Stomach (tissue), 4 donors: ENCODE results near the gene CFAP65.
A peak's percentile ranks its signal among the peaks of the same experiment; 100 is the strongest.

Experiments
- EP300 ChIP-seq: sonication (generic); formaldehyde crosslinking; IDR thresholded peaks from one replicate; pipeline ENCODE4 v1.6.1; 2017; ENCODE audit warnings: antibody characterized with exemption
- POLR2A ChIP-seq, 4 donors: fragments of 450-650 bp; IDR thresholded peaks; one replicate each; pipeline ENCODE4 v1.6.1; 2016; ENCODE audit warnings: antibody characterized with exemption in 4 of 4, control low read depth in 2 of 4, mild to moderate bottlenecking in 1 of 4, moderate library complexity in 1 of 4
- POLR2AphosphoS5 ChIP-seq, 3 donors: sonication (generic); formaldehyde crosslinking; IDR thresholded peaks; one replicate each; pipeline ENCODE4 v1.6.1; 2016; ENCODE audit warnings: antibody characterized with exemption in 3 of 3
- TF ChIP-seq, protein P1 (sequence below), 7 experiments: fragments of 450-650 bp in 4 of 7; fragments of 200-600 bp in 3 of 7; sonication (generic) in 3 of 7; IDR thresholded peaks; one replicate each; pipeline ENCODE4 v1.5.1; 2016 to 2019; ENCODE audit warnings: antibody characterized with exemption in 7 of 7, control low read depth in 2 of 7, mild to moderate bottlenecking in 1 of 7

DNA sequence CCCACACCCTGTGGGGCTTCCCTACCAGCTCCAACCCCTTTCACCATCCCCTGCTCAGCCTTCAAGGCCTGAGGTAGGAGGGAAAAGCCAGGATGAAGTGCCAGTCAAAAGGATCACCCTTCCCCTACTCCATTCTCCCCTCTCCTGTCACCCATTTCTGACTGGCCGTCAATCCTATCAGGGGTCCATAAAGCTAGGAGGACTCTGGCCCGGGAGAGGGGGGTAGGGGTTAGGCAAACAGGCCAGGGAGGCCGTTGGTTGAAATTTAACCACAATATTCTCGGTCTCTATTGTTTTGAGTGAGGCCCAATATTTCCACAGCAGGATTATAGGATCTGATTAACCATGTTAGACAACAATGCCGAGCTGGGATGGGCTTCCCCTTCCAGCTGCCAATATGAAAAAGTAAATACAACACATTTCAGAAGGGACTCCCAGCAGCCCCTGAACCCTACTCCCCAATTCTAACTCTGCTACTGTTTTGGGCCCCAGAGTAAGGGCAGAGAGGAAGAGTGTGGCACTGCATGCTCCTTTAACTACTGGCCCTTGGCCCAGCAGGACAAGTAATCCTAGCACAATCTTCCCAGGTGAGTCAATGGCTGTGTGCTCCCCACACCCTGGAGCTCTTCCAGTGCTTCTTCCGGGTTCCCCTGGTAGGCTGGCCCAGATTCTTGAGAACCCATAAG, 30.0 kb upstream of the CFAP65 start:
- TF ChIP-seq, protein P1, sequence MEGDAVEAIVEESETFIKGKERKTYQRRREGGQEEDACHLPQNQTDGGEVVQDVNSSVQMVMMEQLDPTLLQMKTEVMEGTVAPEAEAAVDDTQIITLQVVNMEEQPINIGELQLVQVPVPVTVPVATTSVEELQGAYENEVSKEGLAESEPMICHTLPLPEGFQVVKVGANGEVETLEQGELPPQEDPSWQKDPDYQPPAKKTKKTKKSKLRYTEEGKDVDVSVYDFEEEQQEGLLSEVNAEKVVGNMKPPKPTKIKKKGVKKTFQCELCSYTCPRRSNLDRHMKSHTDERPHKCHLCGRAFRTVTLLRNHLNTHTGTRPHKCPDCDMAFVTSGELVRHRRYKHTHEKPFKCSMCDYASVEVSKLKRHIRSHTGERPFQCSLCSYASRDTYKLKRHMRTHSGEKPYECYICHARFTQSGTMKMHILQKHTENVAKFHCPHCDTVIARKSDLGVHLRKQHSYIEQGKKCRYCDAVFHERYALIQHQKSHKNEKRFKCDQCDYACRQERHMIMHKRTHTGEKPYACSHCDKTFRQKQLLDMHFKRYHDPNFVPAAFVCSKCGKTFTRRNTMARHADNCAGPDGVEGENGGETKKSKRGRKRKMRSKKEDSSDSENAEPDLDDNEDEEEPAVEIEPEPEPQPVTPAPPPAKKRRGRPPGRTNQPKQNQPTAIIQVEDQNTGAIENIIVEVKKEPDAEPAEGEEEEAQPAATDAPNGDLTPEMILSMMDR (IDR thresholded peaks at IDR 0.05) = no peak
- TF ChIP-seq EP300 (no peak), POLR2A (IDR thresholded peaks at IDR 0.05) (no peak), POLR2AphosphoS5 (IDR thresholded peaks at IDR 0.05) (peak in 2 of 3 donors; percentile 40 to 55)
